Measurements from ENCODE around the gene C1orf232. TPM values are rescaled to one million over a fixed set of nuclear protein-coding genes. Genes with fewer than 3 reads are reported as not detected.

C1orf232 gene
- total and polyA plus RNA-seq, 9 of the 15 experiments (the other 6 are each of a cell fraction or from before 2014, with no cell fraction given) = not detected

DNA sequence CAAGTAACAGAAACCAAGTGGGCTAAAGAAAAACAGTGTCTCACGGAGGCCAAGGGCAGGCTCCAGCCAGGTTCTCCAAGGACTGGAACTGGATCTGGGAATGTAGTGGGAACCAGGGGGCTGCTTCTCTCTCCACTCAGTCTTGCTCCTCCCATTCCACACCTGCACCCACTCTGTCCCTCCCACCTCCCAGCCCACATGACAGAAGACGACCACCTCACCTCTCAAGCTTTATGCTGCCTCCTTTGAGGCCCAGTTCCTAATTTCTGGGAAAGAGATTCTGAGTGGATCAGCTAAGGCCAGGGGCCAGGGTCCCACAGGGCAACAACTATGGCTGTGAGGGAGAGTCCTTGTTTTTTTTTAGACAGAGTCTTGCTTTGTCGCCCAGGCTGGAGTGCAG, 46.5 kb upstream of the C1orf232 start:
- Histone ChIP-seq H3K9ac (ENCODE audit: insufficient read depth in 1 of 2, low read depth in 2 of 2, low read length in 2 of 2) (no peak overlapping the region; a peak in 1 of 4 replicates), H3K36me3 (ENCODE audit: control insufficient read depth, insufficient read depth, low read length) (no peaks in the 10 kb centered on the region), H3K4me2 (ENCODE audit: insufficient read depth, low read length) (no peak overlapping the region), H3K79me2 (ENCODE audit: control insufficient read depth, insufficient read depth, low read length) (no peaks in the 10 kb centered on the region), H3K27me3 (ENCODE audit: control insufficient read depth in 2 of 2, insufficient read depth in 2 of 2, low read length in 2 of 2) (0 out of 5 replicates have a peak, but pooled peaks cover 2 to 3% of the 10 kb centered on the region in 2 experiments), H3K9me1 (ENCODE audit: control insufficient read depth, insufficient read depth, low read length) (no peaks in the 10 kb centered on the region), H2AFZ (ENCODE audit: low read depth, low read length) (no peak overlapping the region), H3K9me3 (replicated peaks; ENCODE audit: control insufficient read depth, insufficient read depth, low read depth, low read length) (no peaks in the 10 kb centered on the region), H3K4me3 (no peak overlapping the region), H3K4me1 (replicated peaks in 1 of 2; ENCODE audit: control insufficient read depth in 2 of 2, insufficient read depth in 2 of 2, low read length in 2 of 2) (peaks cover 0 to 7% of the 10 kb centered on the region in 2 experiments; a peak in 3 of 5 replicates), H4K20me1 (replicated peaks; ENCODE audit: control insufficient read depth, insufficient read depth, low read length) (no peaks in the 10 kb centered on the region), H3K27ac (ENCODE audit: extremely low read depth, low read depth, low read length) (no peak overlapping the region)
- intact Hi-C loops (cut with micrococcal nuclease) = no loop called here
- CTCF ChIA-PET (ENCODE audit: low intra/inter-chr PET ratio) = no interaction called here
- POLR2A ChIA-PET = interaction anchor here (0.6 to 0.9 kb wide), 2 partner anchors 62 to 310 kb away, joined by 3 read pairs; no protein-coding TSS in a partner anchor
- 16% methylated on average over 3 of the region's 3 CpGs for WGBS (ENCODE audit: insufficient coverage, low coverage, missing lambda C conversion rate)
- no peak for ATAC-seq
- no peak for TF ChIP-seq PHF20 (IDR thresholded peaks at IDR 0.05; ENCODE audit: partially characterized antibody)
- no peak for TF ChIP-seq CCNT2 (IDR thresholded peaks at IDR 0.05; ENCODE audit: borderline replicate concordance, extremely low read depth, insufficient read length, low read depth, low read length)
- TF ChIP-seq ZNF764 (CRISPR knock-in tag; IDR thresholded peaks at IDR 0.05; ENCODE audit: low read depth) = no peak
- no peak for TF ChIP-seq KHSRP (IDR thresholded peaks at IDR 0.05)
- TF ChIP-seq ZNF717 (CRISPR knock-in tag; IDR thresholded peaks at IDR 0.05) = no peak
- TF ChIP-seq, protein P1, sequence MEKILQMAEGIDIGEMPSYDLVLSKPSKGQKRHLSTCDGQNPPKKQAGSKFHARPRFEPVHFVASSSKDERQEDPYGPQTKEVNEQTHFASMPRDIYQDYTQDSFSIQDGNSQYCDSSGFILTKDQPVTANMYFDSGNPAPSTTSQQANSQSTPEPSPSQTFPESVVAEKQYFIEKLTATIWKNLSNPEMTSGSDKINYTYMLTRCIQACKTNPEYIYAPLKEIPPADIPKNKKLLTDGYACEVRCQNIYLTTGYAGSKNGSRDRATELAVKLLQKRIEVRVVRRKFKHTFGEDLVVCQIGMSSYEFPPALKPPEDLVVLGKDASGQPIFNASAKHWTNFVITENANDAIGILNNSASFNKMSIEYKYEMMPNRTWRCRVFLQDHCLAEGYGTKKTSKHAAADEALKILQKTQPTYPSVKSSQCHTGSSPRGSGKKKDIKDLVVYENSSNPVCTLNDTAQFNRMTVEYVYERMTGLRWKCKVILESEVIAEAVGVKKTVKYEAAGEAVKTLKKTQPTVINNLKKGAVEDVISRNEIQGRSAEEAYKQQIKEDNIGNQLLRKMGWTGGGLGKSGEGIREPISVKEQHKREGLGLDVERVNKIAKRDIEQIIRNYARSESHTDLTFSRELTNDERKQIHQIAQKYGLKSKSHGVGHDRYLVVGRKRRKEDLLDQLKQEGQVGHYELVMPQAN (IDR thresholded peaks at IDR 0.05; ENCODE audit: borderline replicate concordance) = no peak
- TF ChIP-seq ZBTB8A (IDR thresholded peaks at IDR 0.05; ENCODE audit: partially characterized antibody) = no peak
- no peak for TF ChIP-seq ZEB2 (IDR thresholded peaks at IDR 0.05)
- no peak for TF ChIP-seq CSDE1 (IDR thresholded peaks at IDR 0.05)
- TF ChIP-seq ZZZ3 (IDR thresholded peaks at IDR 0.05) = no peak
- no peak for TF ChIP-seq XRCC4 (IDR thresholded peaks at IDR 0.05; ENCODE audit: extremely low read depth, insufficient read depth, insufficient read length)
- TF ChIP-seq, protein P2, sequence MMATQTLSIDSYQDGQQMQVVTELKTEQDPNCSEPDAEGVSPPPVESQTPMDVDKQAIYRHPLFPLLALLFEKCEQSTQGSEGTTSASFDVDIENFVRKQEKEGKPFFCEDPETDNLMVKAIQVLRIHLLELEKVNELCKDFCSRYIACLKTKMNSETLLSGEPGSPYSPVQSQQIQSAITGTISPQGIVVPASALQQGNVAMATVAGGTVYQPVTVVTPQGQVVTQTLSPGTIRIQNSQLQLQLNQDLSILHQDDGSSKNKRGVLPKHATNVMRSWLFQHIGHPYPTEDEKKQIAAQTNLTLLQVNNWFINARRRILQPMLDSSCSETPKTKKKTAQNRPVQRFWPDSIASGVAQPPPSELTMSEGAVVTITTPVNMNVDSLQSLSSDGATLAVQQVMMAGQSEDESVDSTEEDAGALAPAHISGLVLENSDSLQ (IDR thresholded peaks at IDR 0.05) = no peak
- TF ChIP-seq, protein P3, sequence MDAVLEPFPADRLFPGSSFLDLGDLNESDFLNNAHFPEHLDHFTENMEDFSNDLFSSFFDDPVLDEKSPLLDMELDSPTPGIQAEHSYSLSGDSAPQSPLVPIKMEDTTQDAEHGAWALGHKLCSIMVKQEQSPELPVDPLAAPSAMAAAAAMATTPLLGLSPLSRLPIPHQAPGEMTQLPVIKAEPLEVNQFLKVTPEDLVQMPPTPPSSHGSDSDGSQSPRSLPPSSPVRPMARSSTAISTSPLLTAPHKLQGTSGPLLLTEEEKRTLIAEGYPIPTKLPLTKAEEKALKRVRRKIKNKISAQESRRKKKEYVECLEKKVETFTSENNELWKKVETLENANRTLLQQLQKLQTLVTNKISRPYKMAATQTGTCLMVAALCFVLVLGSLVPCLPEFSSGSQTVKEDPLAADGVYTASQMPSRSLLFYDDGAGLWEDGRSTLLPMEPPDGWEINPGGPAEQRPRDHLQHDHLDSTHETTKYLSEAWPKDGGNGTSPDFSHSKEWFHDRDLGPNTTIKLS (IDR thresholded peaks at IDR 0.05; ENCODE audit: borderline replicate concordance, low read depth) = no peak
- TF ChIP-seq ZNF354B (CRISPR knock-in tag; IDR thresholded peaks at IDR 0.05) = no peak
- no peak for TF ChIP-seq CBX5 (IDR thresholded peaks at IDR 0.05; ENCODE audit: borderline replicate concordance, low read depth)
- TF ChIP-seq PRMT5 (CRISPR knock-in tag; IDR thresholded peaks at IDR 0.05) = no peak
- FAIRE-seq = no peak
- no peak for DNase-seq (ENCODE audit: extremely low read depth in 1 of 4, low spot score in 3 of 4)
- BruUV-seq (replicated peaks) = no TSS peak
- in situ Hi-C loops (cut with MboI) = no loop called here
